T-helper 9 cell (primary cell): ENCODE results near the gene LIN7A.
"Not testable (repeated sequence)": the region's sequence is repeated elsewhere in the genome, so short reads cannot be mapped to it uniquely, and the experiment has no call there.

ENCODE experiments used
- DNase-seq: peaks from one replicate; pipeline ENCODE4 v3.0.0-alpha.2; 2020

The LIN7A gene

DNA sequence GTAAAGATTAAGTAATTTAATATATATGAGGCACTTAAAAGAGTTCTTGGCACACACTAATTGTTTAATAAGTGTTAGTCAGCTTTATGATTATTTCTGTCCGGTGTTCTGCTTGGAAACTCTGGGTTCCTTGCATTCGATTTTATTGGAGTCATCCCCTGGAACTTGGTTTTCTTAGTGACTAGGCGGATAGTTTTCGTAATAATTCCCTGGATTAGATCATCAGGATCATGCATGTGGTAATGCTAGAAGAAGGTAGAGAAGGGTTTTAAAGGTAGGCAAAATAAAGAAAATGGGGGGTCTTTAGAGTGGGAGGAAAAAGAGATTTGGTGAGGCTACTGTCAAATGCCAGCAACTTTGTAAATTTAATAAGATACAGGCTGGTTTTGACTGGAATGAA, 132.6 kb downstream of the LIN7A start:
- DNase-seq, result no peak

GRCh38 chr12:80802652-80803400, 134.9 kb downstream of the LIN7A start:
- no peak for DNase-seq

- DNase-seq, result no peak
Measured at GRCh38 chr12:80798281-80798680, 139.5 kb downstream of the LIN7A start.

GRCh38 chr12:80794551-80794950, 143.2 kb downstream of the LIN7A start:
- no peak for DNase-seq

DNA sequence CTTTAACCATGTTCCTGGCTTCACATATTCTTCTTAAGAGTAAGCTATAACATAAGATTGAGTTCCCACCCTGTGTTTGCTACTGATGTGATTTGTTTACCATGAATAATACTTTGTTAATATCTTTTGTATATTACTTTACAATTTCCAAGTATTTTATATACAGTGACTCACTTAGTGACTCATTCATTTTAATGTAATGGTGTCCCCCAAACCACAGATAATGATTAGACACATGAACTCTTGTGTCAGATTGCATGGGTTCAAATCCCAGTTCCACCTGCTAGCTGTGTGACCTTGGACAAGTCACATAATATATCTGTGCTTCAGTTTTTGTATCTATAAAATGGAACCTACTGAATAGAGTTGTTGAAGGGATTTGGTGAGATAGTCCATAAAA, 144.9 kb downstream of the LIN7A start:
- no peak for DNase-seq

DNA sequence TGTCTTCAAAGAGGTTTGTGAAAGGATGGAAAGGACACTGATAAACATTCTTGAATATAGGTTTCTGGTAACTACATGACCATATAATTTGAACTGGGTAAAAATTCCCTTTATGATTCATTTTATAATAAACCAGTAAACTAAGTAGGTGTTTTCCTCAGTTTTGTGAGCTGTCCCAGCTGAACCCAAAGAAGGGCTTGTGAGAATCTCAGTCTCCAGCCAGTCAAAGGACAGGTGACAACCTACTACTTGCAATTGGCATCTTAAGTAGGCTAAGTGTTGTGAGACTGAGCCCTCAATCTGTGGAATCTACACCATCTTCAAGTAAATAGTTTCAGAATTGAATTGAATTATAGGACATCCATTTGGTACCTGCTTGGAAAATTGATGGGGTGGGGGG, 145.9 kb downstream of the LIN7A start:
- no peak for DNase-seq

GRCh38 chr12:80788407-80788806, 149.3 kb downstream of the LIN7A start:
- not testable (repeated sequence) for DNase-seq

DNA sequence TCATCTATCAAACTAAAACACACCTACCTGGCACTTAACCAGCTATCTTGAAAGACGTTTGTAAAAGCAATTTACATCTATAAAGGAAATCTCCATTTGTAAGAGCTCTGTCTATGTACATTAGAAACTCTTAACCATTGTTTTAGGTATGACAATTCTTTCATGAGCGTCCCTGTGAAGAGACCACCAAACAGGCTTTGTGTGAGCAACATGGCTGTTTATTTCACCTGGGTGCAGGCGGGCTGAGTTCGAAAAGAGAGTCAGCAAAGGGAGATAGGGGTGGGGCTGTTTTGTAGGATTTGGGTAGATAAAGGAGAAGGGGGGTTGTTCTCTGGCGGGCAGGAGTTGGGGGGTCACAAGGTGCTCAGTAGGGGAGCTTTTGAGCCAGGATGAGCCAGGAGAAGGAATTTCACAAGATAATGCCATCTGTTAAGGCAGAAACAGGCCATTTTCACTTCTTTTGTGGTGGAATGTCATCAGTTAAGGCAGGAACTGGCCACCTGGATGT, 154.7 kb downstream of the LIN7A start:
- DNase-seq, result not testable (repeated sequence)

- no peak for DNase-seq
Measured at GRCh38 chr12:80781313-80781712, 156.4 kb downstream of the LIN7A start.

GRCh38 chr12:80780746-80781145, 157.0 kb downstream of the LIN7A start:
- no peak for DNase-seq

DNA sequence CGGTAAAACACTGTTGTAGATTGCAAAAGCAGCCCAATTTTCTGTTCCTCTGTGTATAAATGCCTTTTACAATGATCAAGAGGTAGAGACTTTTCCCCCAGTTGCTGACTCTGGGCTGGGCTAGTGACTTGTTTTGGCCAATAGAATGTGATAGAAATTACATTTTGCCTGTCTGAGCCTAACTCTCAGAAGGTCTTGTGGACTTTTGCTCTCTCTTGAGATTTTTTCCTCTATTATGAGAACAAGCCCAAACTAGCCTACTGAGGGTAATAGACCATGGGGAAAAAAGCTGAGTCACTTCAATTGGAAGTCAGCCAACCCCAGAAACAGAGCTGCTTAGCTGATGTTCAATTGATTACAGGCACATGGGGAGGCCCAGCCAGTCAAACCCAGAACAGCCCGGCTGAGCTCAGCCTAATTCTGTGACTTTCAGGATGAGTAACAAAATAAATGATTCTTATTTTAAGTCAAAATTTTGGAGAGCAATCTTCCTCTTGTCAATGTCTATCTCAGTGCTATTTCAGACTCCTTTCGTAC, 159.7 kb downstream of the LIN7A start:
- DNase-seq, result no peak

DNA sequence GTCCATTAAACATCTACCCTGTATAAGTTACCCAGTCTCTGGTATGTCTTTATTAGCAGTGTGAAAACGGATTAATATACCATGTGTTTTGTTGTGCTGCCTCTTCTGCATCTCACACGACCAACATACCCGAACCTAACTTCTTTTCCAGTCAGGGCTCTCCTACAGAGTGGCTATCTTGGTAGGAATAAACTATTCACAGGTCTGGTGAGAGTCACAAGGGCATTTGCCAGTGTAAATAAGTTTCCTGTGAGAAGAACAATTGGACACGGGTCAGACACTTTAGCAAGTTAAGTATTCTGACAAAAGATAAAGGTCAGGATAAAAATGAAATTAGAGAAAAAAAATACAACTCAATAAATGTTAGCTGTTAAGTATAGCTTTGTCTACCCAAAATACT, 160.1 kb downstream of the LIN7A start:
- no peak for DNase-seq

- DNase-seq, result no peak
Measured at GRCh38 chr12:80776706-80777105, 161.0 kb downstream of the LIN7A start.

DNA sequence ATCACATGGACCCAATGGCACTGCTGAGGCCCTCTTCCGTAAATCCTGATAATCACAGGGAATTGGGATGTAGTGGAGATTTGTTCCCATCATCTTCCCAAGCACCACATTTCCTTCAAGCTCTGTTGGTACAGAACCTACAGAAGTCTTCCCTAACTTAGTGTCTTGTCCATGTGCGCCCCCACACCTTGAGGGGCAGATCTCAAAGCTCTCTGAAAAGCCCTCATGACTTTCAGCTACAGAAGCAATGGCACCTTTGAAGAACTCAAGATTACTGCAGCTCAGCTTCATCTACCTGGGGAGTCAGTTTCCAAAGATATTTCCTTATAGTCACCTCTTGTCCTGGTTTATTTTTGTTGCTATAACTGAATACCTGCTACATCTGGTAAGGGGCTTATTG, 166.8 kb downstream of the LIN7A start:
- DNase-seq, result no peak

DNA sequence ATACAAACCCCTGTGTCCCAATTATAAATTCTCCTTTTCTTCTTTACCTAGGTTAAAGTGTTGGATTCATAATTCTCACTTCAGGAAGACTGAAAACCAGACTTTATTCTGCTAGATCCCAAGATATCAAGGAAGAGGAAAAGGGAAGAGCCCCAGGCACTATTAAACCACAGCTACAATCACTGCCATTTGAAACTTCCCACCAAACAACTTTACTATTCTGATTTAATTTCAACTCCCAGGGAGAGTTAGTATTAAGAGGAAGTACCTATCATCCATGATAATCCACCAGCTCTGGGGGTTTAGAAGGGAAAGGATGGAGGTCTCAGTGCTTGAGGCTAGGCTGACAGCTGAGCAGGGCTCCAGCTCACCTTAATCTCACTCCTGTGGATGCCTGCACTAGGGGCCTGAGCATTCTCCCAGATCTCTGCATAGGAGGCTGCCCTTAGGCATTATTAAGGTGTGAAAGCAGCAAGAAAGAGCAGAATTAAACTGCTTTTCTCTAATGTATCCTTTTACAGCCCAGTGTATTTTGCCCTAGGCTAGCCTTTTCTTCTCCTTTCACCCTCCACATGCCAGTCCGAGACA, 168.1 kb downstream of the LIN7A start:
- no peak for DNase-seq

- no peak for DNase-seq
Measured at GRCh38 chr12:80766897-80767296, 170.8 kb downstream of the LIN7A start.

- no peak for DNase-seq
Measured at GRCh38 chr12:80766210-80766609, 171.5 kb downstream of the LIN7A start.

- no peak for DNase-seq
Measured at GRCh38 chr12:80763874-80764273, 173.9 kb downstream of the LIN7A start.

DNA sequence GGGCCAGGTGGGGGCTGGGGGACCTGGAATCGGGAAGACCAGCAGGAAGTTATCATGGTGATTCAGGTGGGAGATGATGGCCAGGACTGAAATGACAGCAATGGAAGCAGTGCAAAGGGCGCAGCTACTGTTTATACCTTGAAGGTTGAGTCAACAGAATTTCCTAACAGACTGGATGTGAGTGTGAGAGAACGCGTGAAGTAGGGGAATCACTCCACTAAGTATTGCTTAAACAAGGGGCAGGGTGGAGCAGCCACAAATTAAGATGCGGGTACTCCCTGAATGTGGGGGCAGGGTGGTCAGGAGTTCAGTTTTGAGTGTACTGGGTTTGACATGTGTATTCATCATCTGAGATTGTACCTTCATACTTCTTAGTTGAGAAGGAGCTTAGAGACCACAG, 175.9 kb downstream of the LIN7A start:
- DNase-seq, result no peak

- no peak for DNase-seq
Measured at GRCh38 chr12:80756875-80757274, 180.9 kb downstream of the LIN7A start.

DNA sequence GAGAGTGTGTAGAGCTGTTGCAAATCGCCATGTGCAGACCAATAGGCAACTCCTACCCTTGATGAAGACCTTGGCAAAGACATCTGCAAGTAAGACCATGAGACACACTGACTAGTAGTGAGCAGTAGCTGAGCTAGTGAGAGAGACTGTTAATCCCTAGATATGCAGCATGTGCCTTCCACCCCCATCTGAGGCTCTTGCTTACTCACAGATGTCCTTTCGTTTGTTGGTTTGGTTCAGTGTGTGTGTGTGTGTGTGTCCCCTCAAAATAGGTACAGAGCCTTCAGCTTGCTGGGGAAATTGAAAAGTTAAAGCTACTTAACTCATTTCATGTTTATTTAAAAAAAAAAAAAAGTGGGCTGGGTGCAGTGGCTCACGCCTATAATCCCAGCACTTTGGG, 183.5 kb downstream of the LIN7A start:
- no peak for DNase-seq

GRCh38 chr12:80752464-80752863, 185.3 kb downstream of the LIN7A start:
- no peak for DNase-seq

GRCh38 chr12:80749456-80749855, 188.3 kb downstream of the LIN7A start:
- no peak for DNase-seq

DNA sequence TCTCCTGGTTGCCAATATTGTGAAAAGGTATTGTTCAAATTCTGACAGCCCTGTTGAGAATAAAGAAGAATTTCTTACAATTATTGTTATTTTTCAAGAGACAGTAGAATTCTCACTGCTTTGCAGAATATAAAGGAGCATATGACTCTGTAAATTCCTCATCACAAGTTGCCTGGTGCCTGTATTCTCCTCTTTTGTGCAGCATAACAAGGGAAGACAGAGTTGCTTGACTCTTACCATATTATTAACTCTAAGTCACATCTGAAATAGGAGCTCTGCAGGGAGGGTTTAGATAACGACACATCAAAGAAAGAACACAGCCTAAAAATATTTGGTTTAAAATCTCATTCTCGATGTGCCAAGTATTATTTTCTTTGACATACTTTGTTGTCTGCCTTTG, 189.9 kb downstream of the LIN7A start:
- DNase-seq, result no peak
